ENCODE measurements around the gene PTPRH. TPM values are rescaled to one million over a fixed set of nuclear protein-coding genes. Genes with fewer than 3 reads are reported as not detected.
A peak's percentile ranks its signal among the peaks of the same experiment; 100 is the strongest.

PTPRH gene
- total and polyA plus RNA-seq, 9 of the 15 experiments (the other 6 are each of a cell fraction or from before 2014, with no cell fraction given) = 0.87 to 34.3 (median 22.7) TPM

DNA sequence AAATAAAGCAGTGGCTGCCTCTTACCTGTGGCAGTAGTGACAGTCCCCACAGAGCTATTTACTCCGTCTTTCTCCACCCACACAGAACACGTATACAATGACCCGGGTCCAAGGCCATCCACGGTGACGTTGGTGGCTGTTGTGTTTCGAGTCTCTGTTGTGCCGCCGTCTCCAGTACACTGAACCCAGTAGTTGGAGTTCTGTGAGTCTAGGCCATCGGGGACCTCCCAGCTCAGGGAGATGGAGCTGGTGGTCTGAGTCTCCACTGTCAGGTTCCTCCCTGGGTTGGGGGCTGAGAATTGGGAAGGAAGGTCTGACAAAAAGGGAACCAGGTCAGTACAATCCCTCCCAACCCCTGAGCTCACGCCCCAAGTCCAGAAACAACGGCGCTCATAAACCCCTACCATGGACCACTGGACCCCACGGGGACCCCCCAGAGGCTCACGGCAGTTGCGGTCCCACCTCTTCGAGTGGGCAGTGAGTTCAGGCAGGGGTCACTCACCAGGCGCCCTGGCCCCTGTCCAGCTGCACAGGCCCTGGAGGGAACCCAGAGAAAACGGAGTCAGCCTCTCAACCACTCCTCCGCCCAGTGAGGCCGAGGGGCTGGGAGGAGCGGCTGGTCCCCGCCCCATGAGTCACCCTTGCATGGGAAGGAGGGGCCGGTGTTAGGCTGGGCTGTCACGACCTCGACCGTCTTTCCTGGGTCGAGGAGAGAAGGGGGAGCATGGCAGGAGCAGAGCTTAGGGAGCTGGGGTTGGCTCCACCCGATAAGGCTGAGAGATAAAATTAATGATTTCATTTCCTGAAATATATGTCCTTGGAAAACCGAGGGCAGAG, 2.4 kb downstream of the PTPRH start (continued):
- TF ChIP-seq, protein P1, sequence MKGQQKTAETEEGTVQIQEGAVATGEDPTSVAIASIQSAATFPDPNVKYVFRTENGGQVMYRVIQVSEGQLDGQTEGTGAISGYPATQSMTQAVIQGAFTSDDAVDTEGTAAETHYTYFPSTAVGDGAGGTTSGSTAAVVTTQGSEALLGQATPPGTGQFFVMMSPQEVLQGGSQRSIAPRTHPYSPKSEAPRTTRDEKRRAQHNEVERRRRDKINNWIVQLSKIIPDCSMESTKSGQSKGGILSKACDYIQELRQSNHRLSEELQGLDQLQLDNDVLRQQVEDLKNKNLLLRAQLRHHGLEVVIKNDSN (CRISPR knock-in tag; IDR thresholded peaks at IDR 0.05) = no peak
- TF ChIP-seq SMAD1 (IDR thresholded peaks at IDR 0.05; ENCODE audit: low read depth, low read length, partially characterized antibody) = peak; percentile 62
- TF ChIP-seq POLR2B (IDR thresholded peaks at IDR 0.05; ENCODE audit: low read depth, partially characterized antibody) = peak; percentile 87
- TF ChIP-seq, protein P2, sequence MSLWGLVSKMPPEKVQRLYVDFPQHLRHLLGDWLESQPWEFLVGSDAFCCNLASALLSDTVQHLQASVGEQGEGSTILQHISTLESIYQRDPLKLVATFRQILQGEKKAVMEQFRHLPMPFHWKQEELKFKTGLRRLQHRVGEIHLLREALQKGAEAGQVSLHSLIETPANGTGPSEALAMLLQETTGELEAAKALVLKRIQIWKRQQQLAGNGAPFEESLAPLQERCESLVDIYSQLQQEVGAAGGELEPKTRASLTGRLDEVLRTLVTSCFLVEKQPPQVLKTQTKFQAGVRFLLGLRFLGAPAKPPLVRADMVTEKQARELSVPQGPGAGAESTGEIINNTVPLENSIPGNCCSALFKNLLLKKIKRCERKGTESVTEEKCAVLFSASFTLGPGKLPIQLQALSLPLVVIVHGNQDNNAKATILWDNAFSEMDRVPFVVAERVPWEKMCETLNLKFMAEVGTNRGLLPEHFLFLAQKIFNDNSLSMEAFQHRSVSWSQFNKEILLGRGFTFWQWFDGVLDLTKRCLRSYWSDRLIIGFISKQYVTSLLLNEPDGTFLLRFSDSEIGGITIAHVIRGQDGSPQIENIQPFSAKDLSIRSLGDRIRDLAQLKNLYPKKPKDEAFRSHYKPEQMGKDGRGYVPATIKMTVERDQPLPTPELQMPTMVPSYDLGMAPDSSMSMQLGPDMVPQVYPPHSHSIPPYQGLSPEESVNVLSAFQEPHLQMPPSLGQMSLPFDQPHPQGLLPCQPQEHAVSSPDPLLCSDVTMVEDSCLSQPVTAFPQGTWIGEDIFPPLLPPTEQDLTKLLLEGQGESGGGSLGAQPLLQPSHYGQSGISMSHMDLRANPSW (CRISPR knock-in tag; IDR thresholded peaks at IDR 0.05) = no peak
- no peak for TF ChIP-seq HDAC3 (IDR thresholded peaks at IDR 0.05; ENCODE audit: borderline replicate concordance, partially characterized antibody)
- no peak for TF ChIP-seq ELF1 (tag; IDR thresholded peaks at IDR 0.05)
- TF ChIP-seq ZNF583 (CRISPR knock-in tag; IDR thresholded peaks at IDR 0.05) = no peak
- TF ChIP-seq, protein P3, sequence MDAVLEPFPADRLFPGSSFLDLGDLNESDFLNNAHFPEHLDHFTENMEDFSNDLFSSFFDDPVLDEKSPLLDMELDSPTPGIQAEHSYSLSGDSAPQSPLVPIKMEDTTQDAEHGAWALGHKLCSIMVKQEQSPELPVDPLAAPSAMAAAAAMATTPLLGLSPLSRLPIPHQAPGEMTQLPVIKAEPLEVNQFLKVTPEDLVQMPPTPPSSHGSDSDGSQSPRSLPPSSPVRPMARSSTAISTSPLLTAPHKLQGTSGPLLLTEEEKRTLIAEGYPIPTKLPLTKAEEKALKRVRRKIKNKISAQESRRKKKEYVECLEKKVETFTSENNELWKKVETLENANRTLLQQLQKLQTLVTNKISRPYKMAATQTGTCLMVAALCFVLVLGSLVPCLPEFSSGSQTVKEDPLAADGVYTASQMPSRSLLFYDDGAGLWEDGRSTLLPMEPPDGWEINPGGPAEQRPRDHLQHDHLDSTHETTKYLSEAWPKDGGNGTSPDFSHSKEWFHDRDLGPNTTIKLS (IDR thresholded peaks at IDR 0.05; ENCODE audit: borderline replicate concordance, low read depth) = peak; percentile 28; the same call in 1 of the 2 replicates
- TF ChIP-seq TAF15 (IDR thresholded peaks at IDR 0.05; ENCODE audit: low read depth, low read length) = no peak
- 0 out of 2 replicates have a peak, but pooled peaks have one; percentile 0 for TF ChIP-seq SPI1 (IDR thresholded peaks at IDR 0.05; ENCODE audit: borderline replicate concordance, low read depth, low read length)
- peak; percentile 85; the same call in 1 of the 2 replicates for TF ChIP-seq ZNF12 (CRISPR knock-in tag; IDR thresholded peaks at IDR 0.05)
- no peak for TF ChIP-seq ZNF143 (CRISPR knock-in tag; IDR thresholded peaks at IDR 0.05)
- peak; percentile 42; the same call in 1 of the 2 replicates for TF ChIP-seq RB1 (IDR thresholded peaks at IDR 0.05; ENCODE audit: low read depth)
- TF ChIP-seq, protein P4, sequence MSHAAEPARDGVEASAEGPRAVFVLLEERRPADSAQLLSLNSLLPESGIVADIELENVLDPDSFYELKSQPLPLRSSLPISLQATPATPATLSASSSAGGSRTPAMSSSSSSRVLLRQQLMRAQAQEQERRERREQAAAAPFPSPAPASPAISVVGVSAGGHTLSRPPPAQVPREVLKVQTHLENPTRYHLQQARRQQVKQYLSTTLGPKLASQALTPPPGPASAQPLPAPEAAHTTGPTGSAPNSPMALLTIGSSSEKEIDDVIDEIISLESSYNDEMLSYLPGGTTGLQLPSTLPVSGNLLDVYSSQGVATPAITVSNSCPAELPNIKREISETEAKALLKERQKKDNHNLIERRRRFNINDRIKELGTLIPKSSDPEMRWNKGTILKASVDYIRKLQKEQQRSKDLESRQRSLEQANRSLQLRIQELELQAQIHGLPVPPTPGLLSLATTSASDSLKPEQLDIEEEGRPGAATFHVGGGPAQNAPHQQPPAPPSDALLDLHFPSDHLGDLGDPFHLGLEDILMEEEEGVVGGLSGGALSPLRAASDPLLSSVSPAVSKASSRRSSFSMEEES (CRISPR knock-in tag; IDR thresholded peaks at IDR 0.05) = no peak
- TF ChIP-seq RAD51 (IDR thresholded peaks at IDR 0.05; ENCODE audit: borderline replicate concordance, low read depth) = no peak
- peak; percentile 54; the same call in 1 of the 2 replicates for TF ChIP-seq GATAD2A (IDR thresholded peaks at IDR 0.05)
- TF ChIP-seq ESRRB (CRISPR knock-in tag; IDR thresholded peaks at IDR 0.05; ENCODE audit: borderline replicate concordance) = no peak
- TF ChIP-seq TRIM24 (IDR thresholded peaks at IDR 0.05) = peak in 1 of 2 experiments; percentile 28; a peak in 1 of 4 replicates
- peak; percentile 86 for TF ChIP-seq MYC (IDR thresholded peaks at IDR 0.05; ENCODE audit: low read depth, low read length)
- no peak for TF ChIP-seq MYC (CRISPR knock-in tag; IDR thresholded peaks at IDR 0.05; ENCODE audit: borderline replicate concordance, low read depth)
- TF ChIP-seq HDAC2 (IDR thresholded peaks at IDR 0.05) = peak; percentile 71; the same call in 1 of the 2 replicates
- TF ChIP-seq ZKSCAN8 (CRISPR knock-in tag; IDR thresholded peaks at IDR 0.05) = no peak
- no peak for TF ChIP-seq STAT5B (CRISPR knock-in tag; IDR thresholded peaks at IDR 0.05)

Measured in K562 (cell line).